ENCODE data around the gene LMF2. TPM values are rescaled to one million over a fixed set of nuclear protein-coding genes. Genes with fewer than 3 reads are reported as not detected.

LMF2 gene
- total and polyA plus RNA-seq, 2 of the 8 experiments (the other 6 are each of a cell fraction or from before 2014, with no cell fraction given), result 34.3 to 62.9 TPM

GRCh38 chr22:50468626-50469025 lies 38.9 kb downstream of the LMF2 start (continued):
- TF ChIP-seq GTF2F1 (IDR thresholded peaks at IDR 0.05; ENCODE audit: borderline replicate concordance, low read depth, low read length), result no peak
- no peak for TF ChIP-seq CTCF (IDR thresholded peaks at IDR 0.05; ENCODE audit: control extremely low read depth in 1 of 3, insufficient read depth in 1 of 3, low read depth in 1 of 3, low read length in 3 of 3)
- TF ChIP-seq HDAC2 (IDR thresholded peaks at IDR 0.05; ENCODE audit: borderline replicate concordance in 1 of 2, low read depth in 2 of 2, low read length in 2 of 2), result no peak

Measured in H1 (cell line).